Neuronal stem cell (in vitro differentiated cells): Measurements from ENCODE around the gene MFN1.

ENCODE experiments used
- DNase-seq: peaks from one replicate; pipeline ENCODE4 v3.0.0-alpha.2; 2013; ENCODE audit warnings: low spot score
- H2AFZ ChIP-seq: one replicate; pipeline ENCODE4 v1.6.1; 2013; ENCODE audit warnings: mild to moderate bottlenecking, low read length, inconsistent platforms
- H2AK5ac ChIP-seq: 2 replicates; pipeline ENCODE4 v1.6.1; 2013; ENCODE audit warnings: low read depth, mild to moderate bottlenecking, inconsistent platforms, low read length, moderate library complexity, mixed read lengths
- H2BK120ac ChIP-seq: 2 replicates; pipeline ENCODE4 v1.6.1; 2013; ENCODE audit warnings: low read depth, mild to moderate bottlenecking, inconsistent platforms, low read length, moderate library complexity, mixed read lengths
- H2BK12ac ChIP-seq: one replicate; pipeline ENCODE4 v1.6.1; 2013; ENCODE audit warnings: low read length, inconsistent platforms
- H2BK15ac ChIP-seq: 2 replicates; pipeline ENCODE4 v1.6.1; 2013; ENCODE audit warnings: mild to moderate bottlenecking, low read length, inconsistent platforms, mixed read lengths
- H2BK5ac ChIP-seq: one replicate; pipeline ENCODE4 v1.6.1; 2013; ENCODE audit warnings: inconsistent platforms, mild to moderate bottlenecking, low read length, moderate library complexity
- H3K14ac ChIP-seq: one replicate; pipeline ENCODE4 v1.6.1; 2013; ENCODE audit warnings: low read length, inconsistent platforms
- H3K18ac ChIP-seq: 2 replicates; pipeline ENCODE4 v1.6.1; 2013; ENCODE audit warnings: low read length, inconsistent platforms
- H3K23ac ChIP-seq: 2 replicates; pipeline ENCODE4 v1.6.1; 2013; ENCODE audit warnings: low read depth, mild to moderate bottlenecking, mixed read lengths, low read length, inconsistent platforms; ENCODE audit not compliant: poor library complexity
- H3K27ac ChIP-seq: replicated peaks from 3 replicates; pipeline ENCODE4 v1.5.1; 2013; ENCODE audit warnings: low read length, inconsistent platforms
- H3K27me3 ChIP-seq, 3 experiments: 2 replicates each; pipeline ENCODE4 v1.6.1; 2013; ENCODE audit warnings: low read length in 3 of 3, mild to moderate bottlenecking in 2 of 3, inconsistent platforms in 1 of 3, low read depth in 1 of 3, mixed read lengths in 1 of 3, moderate library complexity in 1 of 3; ENCODE audit not compliant: control insufficient read depth in 3 of 3, insufficient read depth in 3 of 3
- H3K36me3 ChIP-seq, 2 donors: replicated peaks in 1 of 2; 2 replicates each; pipeline ENCODE4 v1.6.1; 2013; ENCODE audit warnings: low read length in 2 of 2; ENCODE audit not compliant: control insufficient read depth in 2 of 2, insufficient read depth in 2 of 2
- H3K4ac ChIP-seq: 2 replicates; pipeline ENCODE4 v1.6.1; 2013; ENCODE audit warnings: inconsistent platforms, mild to moderate bottlenecking, low read length, moderate library complexity
- H3K4me1 ChIP-seq, 2 donors: 1 replicate in 1 of 2; 2 replicates in 1 of 2; pipeline ENCODE4 v1.6.1; 2013; ENCODE audit warnings: low read length in 2 of 2, low read depth in 1 of 2; ENCODE audit not compliant: control insufficient read depth in 2 of 2, insufficient read depth in 1 of 2
- H3K4me2 ChIP-seq: one replicate; pipeline ENCODE4 v1.6.1; 2013; ENCODE audit warnings: mild to moderate bottlenecking, low read length, inconsistent platforms; ENCODE audit not compliant: insufficient read depth, poor library complexity, severe bottlenecking
- H3K4me3 ChIP-seq, 2 donors: 2 replicates each; pipeline ENCODE4 v1.5.1; 2013; ENCODE audit warnings: low read length in 2 of 2, mild to moderate bottlenecking in 2 of 2, inconsistent platforms in 1 of 2, moderate library complexity in 1 of 2
- H3K79me1 ChIP-seq: one replicate; pipeline ENCODE4 v1.6.1; 2013; ENCODE audit warnings: low read depth, mild to moderate bottlenecking, inconsistent platforms, low read length, moderate library complexity
- H3K9ac ChIP-seq: one replicate; pipeline ENCODE4 v1.6.1; 2013; ENCODE audit warnings: mild to moderate bottlenecking, low read depth, low read length, inconsistent platforms; ENCODE audit not compliant: poor library complexity
- H3K9me3 ChIP-seq, 2 donors: replicated peaks in 1 of 2; 2 replicates each; pipeline versions ENCODE3 to v1.6.1; 2013; ENCODE audit warnings: low read length in 2 of 2, mild to moderate bottlenecking in 2 of 2, inconsistent platforms in 1 of 2, low read depth in 1 of 2, mixed read lengths in 1 of 2, moderate library complexity in 1 of 2; ENCODE audit not compliant: control insufficient read depth in 2 of 2, insufficient read depth in 1 of 2
- H4K8ac ChIP-seq: one replicate; pipeline ENCODE4 v1.6.1; 2013; ENCODE audit warnings: low read depth, mild to moderate bottlenecking, inconsistent platforms, low read length, moderate library complexity
- H4K91ac ChIP-seq: one replicate; pipeline ENCODE4 v1.6.1; 2013; ENCODE audit warnings: low read length, low read depth, mild to moderate bottlenecking, inconsistent platforms; ENCODE audit not compliant: poor library complexity
- WGBS, 2 donors: extraction: QIAGEN DNeasy Blood & Tissue Kit; methylation state at CpG; one replicate each; pipeline ENCODE4 v1.1.7; 2013; ENCODE audit warnings: missing lambda C conversion rate in 2 of 2, mixed read lengths in 1 of 2; ENCODE audit not compliant: insufficient read length in 2 of 2, insufficient replicate concordance in 1 of 2; ENCODE audit errors: extremely low coverage in 2 of 2; 5-methylcytosine and 5-hydroxymethylcytosine counted together

MFN1 gene

GRCh38 chr3:179299999-179300613 is 47.4 kb upstream of the MFN1 start:
- Histone ChIP-seq H3K4me3 (no peak overlapping the region), H3K23ac (no peak overlapping the region), H3K27ac (no peak overlapping the region), H3K18ac (no peak overlapping the region), H3K27me3 (no peaks in the 10 kb centered on the region), H3K14ac (no peak overlapping the region), H2BK120ac (no peak overlapping the region), H2AFZ (no peak overlapping the region), H3K4me2 (no peak overlapping the region), H4K8ac (no peak overlapping the region), H3K9me3 (peaks cover 4% of the 10 kb centered on the region in 2 donors), H2AK5ac (no peak overlapping the region), H3K4me1 (no peaks in the 10 kb centered on the region), H4K91ac (no peak overlapping the region), H2BK5ac (no peak overlapping the region), H3K79me1 (no peaks in the 10 kb centered on the region), H2BK15ac (no peak overlapping the region), H3K9ac (no peak overlapping the region), H3K36me3 (no peaks in the 10 kb centered on the region), H2BK12ac (no peak overlapping the region), H3K4ac (no peak overlapping the region)
- no CpG with 5 or more reads among the region's 5 CpGs for WGBS, 2 donors
- DNase-seq: no peak

DNA sequence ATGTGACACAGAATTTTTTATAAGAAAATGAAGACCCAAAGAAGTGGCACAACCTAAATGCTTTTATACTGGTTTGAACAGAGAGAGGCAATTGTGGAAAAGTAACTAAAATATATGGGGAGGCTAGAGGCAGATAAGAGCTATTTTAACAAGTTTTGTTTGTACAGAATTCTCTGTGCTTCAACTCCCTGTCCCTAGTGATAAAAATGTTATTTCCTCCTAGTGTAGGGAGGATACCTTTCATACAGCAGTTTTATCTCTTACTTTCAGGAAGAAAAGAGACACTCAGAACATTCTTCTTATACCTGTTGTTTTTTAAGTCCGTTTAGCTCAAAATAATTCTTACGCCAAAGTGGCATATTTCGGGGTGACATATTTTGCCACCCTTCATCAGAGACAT is 45.9 kb upstream of the MFN1 start:
- Histone ChIP-seq H3K9me3 (peaks cover 4% of the 10 kb centered on the region in 2 donors), H3K4me1 (no peaks in the 10 kb centered on the region), H4K8ac (no peak overlapping the region), H3K14ac (no peak overlapping the region), H3K18ac (no peak overlapping the region), H2BK5ac (no peak overlapping the region), H3K4ac (no peak overlapping the region), H2BK15ac (no peak overlapping the region), H3K9ac (no peak overlapping the region), H3K27me3 (no peaks in the 10 kb centered on the region), H3K4me3 (no peak overlapping the region), H3K27ac (no peak overlapping the region), H2AFZ (no peak overlapping the region), H4K91ac (no peak overlapping the region), H3K4me2 (no peak overlapping the region), H3K36me3 (no peaks in the 10 kb centered on the region), H3K23ac (no peak overlapping the region), H2BK12ac (no peak overlapping the region), H2AK5ac (no peak overlapping the region), H2BK120ac (no peak overlapping the region), H3K79me1 (no peaks in the 10 kb centered on the region)
- no CpG with 5 or more reads among the region's 3 CpGs for WGBS, 2 donors
- no peak for DNase-seq

GRCh38 chr3:179302111-179302510 is 45.4 kb upstream of the MFN1 start:
- Histone ChIP-seq H3K36me3 (no peaks in the 10 kb centered on the region), H3K23ac (no peak overlapping the region), H3K14ac (no peak overlapping the region), H2BK12ac (no peak overlapping the region), H3K4me3 (no peak overlapping the region), H3K4me1 (no peaks in the 10 kb centered on the region), H2AFZ (no peak overlapping the region), H4K91ac (no peak overlapping the region), H2BK15ac (no peak overlapping the region), H3K4ac (no peak overlapping the region), H3K9me3 (peaks cover 4% of the 10 kb centered on the region in 2 donors), H3K18ac (no peak overlapping the region), H3K9ac (no peak overlapping the region), H2AK5ac (no peak overlapping the region), H3K27me3 (no peaks in the 10 kb centered on the region), H3K79me1 (no peaks in the 10 kb centered on the region), H3K27ac (no peak overlapping the region), H2BK5ac (no peak overlapping the region), H2BK120ac (no peak overlapping the region), H3K4me2 (no peak overlapping the region), H4K8ac (no peak overlapping the region)
- no peak for DNase-seq
- no CpG with 5 or more reads among the region's 7 CpGs for WGBS, 2 donors

DNA sequence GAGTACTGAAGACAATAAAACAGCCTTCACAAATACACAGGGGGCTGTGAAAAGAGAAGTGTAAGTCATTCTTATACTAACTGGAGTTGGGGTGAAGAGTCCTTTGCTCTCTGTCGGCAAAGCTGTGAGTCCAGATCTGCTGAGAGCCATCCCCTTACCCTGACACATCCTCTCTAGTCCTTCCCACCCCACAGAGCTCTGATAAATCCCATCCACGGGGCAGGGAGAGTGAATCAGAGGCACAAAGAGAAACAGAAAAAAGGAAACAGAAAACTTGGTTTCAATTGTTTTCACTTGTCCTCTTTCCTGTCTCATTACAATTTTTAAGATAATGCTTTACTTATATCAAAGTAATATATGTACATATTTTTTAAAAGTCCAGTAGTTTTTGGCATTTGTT is 42.9 kb upstream of the MFN1 start:
- H2BK15ac ChIP-seq: no peak overlapping the region
- H3K27me3 ChIP-seq: no peaks in the 10 kb centered on the region
- no peaks in the 10 kb centered on the region for H3K79me1 ChIP-seq
- no peak overlapping the region for H2BK120ac ChIP-seq
- H3K23ac ChIP-seq: no peak overlapping the region
- no CpG with 5 or more reads among the region's 2 CpGs for WGBS, 2 donors
- H2BK12ac ChIP-seq: no peak overlapping the region
- no peak overlapping the region for H2BK5ac ChIP-seq
- no peak overlapping the region for H3K9ac ChIP-seq
- no peaks in the 10 kb centered on the region for H3K4me1 ChIP-seq
- peak overlapping the region; percentile 72 for H2AFZ ChIP-seq
- no peak overlapping the region for H3K4me2 ChIP-seq
- no peak overlapping the region for H2AK5ac ChIP-seq
- no peak overlapping the region for H3K27ac ChIP-seq
- H3K14ac ChIP-seq: no peak overlapping the region
- no peak overlapping the region for H3K4me3 ChIP-seq
- peaks cover 0 to 1% of the 10 kb centered on the region in 2 donors for H3K9me3 ChIP-seq
- H3K36me3 ChIP-seq: no peaks in the 10 kb centered on the region
- no peak overlapping the region for H3K18ac ChIP-seq
- no peak overlapping the region for H4K91ac ChIP-seq
- DNase-seq: no peak
- no peak overlapping the region for H4K8ac ChIP-seq
- H3K4ac ChIP-seq: no peak overlapping the region
